ENCODE results near the gene HOXC5.

Gene HOXC5

GRCh38 chr12:54058128-54058768, 25.4 kb downstream of the HOXC5 start:
- Histone ChIP-seq H2AFZ (no peak overlapping the region), H3K79me2 (no peaks in the 10 kb centered on the region), H3K36me3 (ENCODE audit: control insufficient read depth, insufficient read depth, low read length) (no peaks in the 10 kb centered on the region), H3K9me3 (ENCODE audit: control insufficient read depth, low read length) (no peaks in the 10 kb centered on the region), H3K9ac (no peak overlapping the region), H3K4me1 (no peaks in the 10 kb centered on the region), H3K4me2 (ENCODE audit: low read length) (no peak overlapping the region), H3K27ac (no peak overlapping the region), H3K27me3 (ENCODE audit: control insufficient read depth, insufficient read depth, low read length) (peaks cover 9% of the 10 kb centered on the region), H3K4me3 (ENCODE audit: low read depth, low read length) (no peak overlapping the region)
- TF ChIP-seq CTCF (IDR thresholded peaks at IDR 0.05) = no peak

- Histone ChIP-seq H2AFZ (no peak overlapping the region), H3K9me3 (ENCODE audit: control insufficient read depth, low read length) (no peaks in the 10 kb centered on the region), H3K27ac (no peak overlapping the region), H3K79me2 (no peaks in the 10 kb centered on the region), H3K4me2 (ENCODE audit: low read length) (no peak overlapping the region), H3K9ac (no peak overlapping the region), H3K4me1 (no peaks in the 10 kb centered on the region), H3K36me3 (ENCODE audit: control insufficient read depth, insufficient read depth, low read length) (no peaks in the 10 kb centered on the region), H3K4me3 (ENCODE audit: low read depth, low read length) (no peak overlapping the region), H3K27me3 (ENCODE audit: control insufficient read depth, insufficient read depth, low read length) (peaks cover 6% of the 10 kb centered on the region)
- no peak for TF ChIP-seq CTCF (IDR thresholded peaks at IDR 0.05)
Measured at GRCh38 chr12:54059668-54060067, 26.8 kb downstream of the HOXC5 start.

- H3K9ac ChIP-seq = no peak overlapping the region
- H3K27ac ChIP-seq = no peak overlapping the region
- no peak overlapping the region for H3K4me2 ChIP-seq (ENCODE audit: low read length)
- H3K27me3 ChIP-seq (ENCODE audit: control insufficient read depth, insufficient read depth, low read length) = peaks cover 6% of the 10 kb centered on the region
- no peaks in the 10 kb centered on the region for H3K4me1 ChIP-seq
- H3K79me2 ChIP-seq = no peaks in the 10 kb centered on the region
- no peak overlapping the region for H3K4me3 ChIP-seq (ENCODE audit: low read depth, low read length)
- no peak overlapping the region for H2AFZ ChIP-seq
- no peaks in the 10 kb centered on the region for H3K9me3 ChIP-seq (ENCODE audit: control insufficient read depth, low read length)
- H3K36me3 ChIP-seq (ENCODE audit: control insufficient read depth, insufficient read depth, low read length) = no peaks in the 10 kb centered on the region
- TF ChIP-seq CTCF (IDR thresholded peaks at IDR 0.05) = no peak
Measured at GRCh38 chr12:54060174-54060974, 27.5 kb downstream of the HOXC5 start.

- Histone ChIP-seq H3K4me3 (ENCODE audit: low read depth, low read length) (no peak overlapping the region), H2AFZ (no peak overlapping the region), H3K79me2 (no peaks in the 10 kb centered on the region), H3K4me2 (ENCODE audit: low read length) (no peak overlapping the region), H3K9ac (no peak overlapping the region), H3K9me3 (ENCODE audit: control insufficient read depth, low read length) (no peaks in the 10 kb centered on the region), H3K27ac (no peak overlapping the region), H3K36me3 (ENCODE audit: control insufficient read depth, insufficient read depth, low read length) (no peaks in the 10 kb centered on the region), H3K4me1 (no peaks in the 10 kb centered on the region), H3K27me3 (ENCODE audit: control insufficient read depth, insufficient read depth, low read length) (peaks cover 6% of the 10 kb centered on the region)
- TF ChIP-seq CTCF (IDR thresholded peaks at IDR 0.05) = no peak
Measured at GRCh38 chr12:54060975-54061778, 28.3 kb downstream of the HOXC5 start.

Measured in parathyroid adenoma (tissue), 2 donors.